DMS114 treated with DMSO at 0.1 percent for 48 hours (cell line): ENCODE results near the gene KCNT2.
"Not testable (repeated sequence)": the region's sequence is repeated elsewhere in the genome, so short reads cannot be mapped to it uniquely, and the experiment has no call there.

Experiments
- DNase-seq: peaks from one replicate; lab custom pipeline; 2025; ENCODE audit not compliant: unreplicated experiment; lab: John Stamatoyannopoulos, UW

Gene KCNT2

DNA sequence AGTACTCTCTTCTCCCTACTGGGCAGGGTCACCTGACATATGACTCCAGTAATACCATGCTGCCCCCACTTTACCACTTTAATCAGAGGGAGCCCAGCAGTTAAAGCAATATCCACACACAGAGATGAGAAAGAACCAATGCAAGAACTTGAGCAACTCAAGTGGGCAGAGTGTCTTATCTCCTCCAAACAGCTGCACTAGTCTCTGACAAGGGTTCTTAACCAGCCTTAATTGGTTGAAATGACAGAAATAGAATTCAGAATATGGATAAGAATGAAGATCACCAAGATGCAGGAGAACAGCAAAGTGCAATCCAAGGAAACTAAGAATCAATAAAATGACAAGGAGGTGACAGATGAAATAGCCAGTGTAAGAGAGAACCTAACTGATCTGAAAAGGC lies 91.0 kb downstream of the KCNT2 start:
- no peak for DNase-seq

DNA sequence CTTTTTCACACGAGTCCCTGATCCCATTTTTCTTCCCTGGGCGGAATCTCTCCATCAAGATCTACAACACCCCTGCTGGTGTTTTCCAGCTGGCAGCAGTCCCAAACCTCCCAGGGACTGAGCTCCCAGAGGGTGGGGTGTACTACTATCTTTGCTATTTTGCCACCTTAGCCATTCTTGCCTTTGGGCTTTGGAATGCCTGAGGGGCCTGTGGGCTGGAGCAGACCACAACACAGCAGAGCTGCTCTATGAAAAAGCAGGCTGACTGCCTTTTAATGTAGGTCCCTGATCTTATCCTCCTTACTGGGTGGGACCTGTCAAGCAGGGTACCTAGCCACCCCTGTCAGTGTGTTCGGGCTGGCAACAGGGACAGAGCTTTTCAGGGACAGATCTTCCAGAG lies 91.9 kb downstream of the KCNT2 start:
- no peak for DNase-seq

DNA sequence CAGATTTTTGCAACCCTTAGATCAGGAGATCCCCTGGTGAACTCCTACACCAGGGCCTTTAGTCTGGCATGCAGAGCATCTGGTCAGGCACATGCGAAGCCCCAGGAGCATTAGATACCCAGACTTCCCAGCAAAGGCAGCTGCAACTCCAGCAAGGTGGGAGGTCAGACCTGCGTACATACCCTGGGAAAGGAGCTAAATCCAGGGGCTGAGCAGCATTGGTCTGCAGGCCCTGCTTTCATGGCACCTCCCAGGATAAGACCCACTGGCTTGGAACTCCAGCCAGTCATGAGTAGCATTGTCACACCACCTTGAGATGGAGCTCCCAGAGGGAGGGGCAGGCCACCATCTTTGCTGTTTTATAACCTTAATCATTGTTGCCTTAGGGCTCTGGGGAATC lies 92.3 kb downstream of the KCNT2 start:
- no peak for DNase-seq

DNA sequence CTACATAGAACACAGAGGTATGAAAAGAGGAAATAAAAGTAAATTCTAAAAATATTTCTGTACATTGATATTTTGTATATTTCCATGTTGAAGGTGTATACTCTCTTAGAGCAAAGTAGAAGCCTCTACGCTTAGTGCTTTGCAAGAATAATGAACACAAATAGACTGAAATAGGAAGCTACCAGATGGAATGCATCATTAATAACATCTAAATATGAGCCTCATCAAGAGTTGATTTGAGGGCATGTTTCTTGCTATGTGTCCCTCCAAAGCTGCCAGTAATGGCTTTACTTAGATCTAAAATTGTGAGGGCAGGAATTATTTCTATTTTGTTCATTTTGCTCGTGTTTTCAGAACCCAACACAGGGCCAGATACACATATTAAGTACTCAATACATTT lies 94.4 kb downstream of the KCNT2 start:
- DNase-seq = no peak

DNA sequence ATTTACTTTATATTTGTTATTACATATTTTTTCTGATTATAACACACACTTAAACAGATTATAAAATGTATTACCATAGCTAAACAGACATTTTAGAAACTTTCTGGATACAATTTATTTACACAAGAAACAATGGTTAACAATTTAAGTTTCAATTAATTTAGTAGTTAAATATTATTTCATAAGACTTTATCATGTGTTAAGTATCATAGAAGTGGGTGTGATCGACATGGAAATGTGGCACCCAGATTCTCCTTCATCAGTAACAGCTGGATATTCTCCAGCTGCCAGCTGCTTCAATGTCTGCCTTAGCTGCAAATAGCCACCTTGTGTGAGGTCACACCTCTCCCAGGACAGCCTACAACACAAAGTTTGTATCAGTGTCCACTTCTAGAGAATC lies 97.8 kb downstream of the KCNT2 start:
- DNase-seq = no peak

DNA sequence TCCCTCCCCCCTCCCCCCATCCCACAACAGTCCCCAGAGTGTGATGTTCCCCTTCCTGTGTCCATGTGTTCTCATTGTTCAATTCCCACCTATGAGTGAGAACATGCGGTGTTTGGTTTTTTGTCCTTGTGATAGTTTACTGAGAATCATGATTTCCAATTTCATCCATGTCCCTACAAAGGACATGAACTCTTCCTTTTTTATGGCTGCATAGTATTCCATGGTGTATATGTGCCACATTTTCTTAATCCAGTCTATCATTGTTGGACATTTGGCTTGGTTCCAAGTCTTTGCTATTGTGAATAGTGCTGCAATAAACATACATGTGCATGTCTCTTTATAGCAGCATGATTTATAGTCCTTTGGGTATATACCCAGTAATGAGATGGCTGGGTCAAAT lies 104.0 kb downstream of the KCNT2 start:
- not testable (repeated sequence) for DNase-seq

DNA sequence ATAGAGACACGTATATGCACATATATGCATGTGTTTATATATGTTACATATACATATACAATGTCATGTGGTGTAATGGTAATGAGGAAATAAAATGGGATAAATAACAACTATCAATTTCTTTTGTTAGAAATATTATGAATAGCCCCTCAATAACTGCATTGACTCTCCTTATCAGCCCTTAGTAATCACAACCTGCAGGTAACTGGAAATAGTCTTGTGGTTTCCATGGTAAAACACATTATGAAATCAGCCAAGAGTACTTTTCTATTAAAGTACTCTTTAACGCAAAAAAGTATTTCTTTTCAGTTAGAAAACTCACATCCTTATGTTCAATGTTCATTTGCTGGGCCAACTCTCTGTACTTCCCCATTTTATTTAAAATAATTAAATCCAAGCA lies 105.8 kb downstream of the KCNT2 start:
- no peak for DNase-seq

DNA sequence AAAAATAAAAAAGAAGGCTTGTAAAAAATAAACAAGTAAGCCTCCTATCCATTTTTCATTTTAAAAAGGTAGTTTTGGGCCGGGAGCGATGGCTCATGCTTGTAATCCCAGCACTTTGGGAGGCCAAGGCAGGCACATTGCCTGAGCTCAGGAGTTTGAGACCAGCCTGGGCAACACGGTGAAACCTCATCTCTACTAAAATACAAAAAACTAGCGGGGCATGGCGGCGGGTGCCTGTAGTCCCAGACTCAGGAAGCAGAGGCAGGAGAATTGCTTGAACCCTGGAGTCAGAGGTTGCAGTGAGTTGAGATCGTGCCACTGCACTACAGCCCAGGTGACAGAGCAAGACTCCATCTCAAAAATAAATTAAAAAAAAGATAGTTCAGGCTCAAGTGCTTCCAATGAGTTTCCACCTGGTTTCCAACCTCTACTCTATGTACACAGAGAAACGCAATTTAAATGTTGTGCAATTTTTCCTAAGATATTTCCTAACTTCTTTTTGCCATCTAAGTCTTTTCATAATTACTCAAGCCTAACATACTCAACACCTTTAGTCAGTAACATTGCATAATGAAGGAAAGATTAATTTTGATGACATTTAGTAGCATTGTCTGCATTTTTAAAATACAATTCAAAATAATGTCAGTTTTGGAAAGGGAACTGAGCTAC lies 106.3 kb downstream of the KCNT2 start:
- no peak for DNase-seq

DNA sequence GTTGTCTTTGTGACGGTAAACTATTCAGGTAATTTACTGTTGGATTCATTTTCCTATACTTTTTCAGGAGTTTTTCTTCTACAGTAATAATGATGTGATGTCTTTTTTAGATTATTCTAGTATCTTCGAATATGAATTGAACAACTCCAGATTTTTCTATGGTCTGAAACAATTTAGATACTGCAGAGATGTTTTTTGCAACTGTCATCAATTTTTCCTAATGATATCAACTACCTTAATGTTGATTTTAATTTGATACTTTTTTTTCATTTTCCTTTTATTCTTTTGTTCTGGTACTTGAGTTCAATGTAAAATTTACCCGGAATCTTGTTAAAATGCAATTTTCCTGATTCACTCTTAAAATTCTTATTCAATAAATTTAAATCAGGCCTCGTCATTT lies 110.4 kb downstream of the KCNT2 start:
- DNase-seq = no peak

DNA sequence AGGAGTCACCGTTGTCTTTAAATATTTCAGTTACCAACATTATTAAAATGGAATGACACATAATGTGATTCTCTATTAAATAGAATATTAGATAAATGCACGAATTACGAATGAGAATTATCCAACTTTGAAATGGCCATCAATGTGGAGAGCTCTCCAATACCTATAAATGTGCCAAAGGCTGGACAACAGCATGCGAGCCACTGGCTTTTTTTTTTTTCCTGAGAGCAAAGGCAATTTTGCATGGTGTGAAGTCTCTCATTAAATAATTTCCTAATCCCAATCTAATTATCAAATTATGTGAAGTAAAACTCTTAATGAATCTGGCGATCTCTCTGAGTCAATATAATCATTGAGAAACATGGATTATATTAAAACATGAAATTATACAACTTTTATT lies 113.5 kb downstream of the KCNT2 start:
- DNase-seq = no peak

DNA sequence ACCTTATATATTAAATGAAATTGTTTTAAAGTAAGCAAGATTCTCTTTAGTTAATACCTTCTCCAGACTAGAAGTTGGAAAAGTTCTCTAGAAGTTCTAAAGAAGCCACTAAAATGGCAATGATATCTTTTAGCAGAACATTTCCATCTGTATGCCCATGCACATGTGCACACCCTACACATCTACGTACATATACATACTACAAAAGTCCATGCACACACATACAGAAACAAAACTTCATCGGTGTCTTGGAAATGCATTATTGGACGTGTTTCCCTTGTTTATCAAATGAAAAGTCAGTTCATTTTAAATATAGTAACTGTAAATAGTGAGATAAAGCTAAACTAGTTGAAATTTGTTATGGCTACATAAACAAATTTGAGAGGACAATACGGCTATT lies 114.4 kb downstream of the KCNT2 start:
- DNase-seq = no peak

DNA sequence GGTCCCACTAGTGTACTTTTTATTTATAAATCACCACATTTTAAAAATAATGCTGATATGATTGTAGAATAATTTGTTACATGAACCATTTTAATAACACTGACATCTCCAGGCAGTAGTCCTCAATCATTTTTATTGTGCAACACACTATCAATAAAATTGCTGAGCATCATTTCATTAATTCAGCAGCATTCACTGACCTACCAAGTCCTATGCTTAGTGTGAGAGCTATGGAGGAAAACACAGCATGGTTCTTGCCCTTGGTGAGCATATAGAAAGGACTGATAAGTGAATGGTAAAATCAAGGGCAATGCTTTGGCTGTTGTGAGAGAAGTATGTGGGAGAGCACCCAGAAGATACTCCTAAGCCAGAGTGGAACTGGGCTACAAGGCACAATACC lies 119.7 kb downstream of the KCNT2 start:
- no peak for DNase-seq

DNA sequence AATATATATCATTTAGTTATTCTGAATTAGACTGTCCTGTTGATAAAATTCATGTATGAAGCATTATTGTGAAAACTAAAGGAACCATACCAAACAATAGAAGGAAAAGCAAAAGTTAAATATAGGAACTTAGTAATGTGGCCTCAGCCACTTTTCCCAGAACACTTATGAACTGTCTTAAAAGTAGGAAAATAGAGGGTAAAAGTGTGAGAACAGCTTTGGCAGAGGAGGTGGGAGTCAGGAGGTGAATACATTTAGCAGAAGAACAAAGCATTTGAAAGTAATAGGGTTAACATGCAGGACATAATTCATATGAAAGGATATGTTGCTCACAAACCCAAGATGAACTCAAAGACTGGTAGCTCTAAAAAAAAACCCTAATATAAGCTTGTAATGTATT lies 121.9 kb downstream of the KCNT2 start:
- DNase-seq = no peak

DNA sequence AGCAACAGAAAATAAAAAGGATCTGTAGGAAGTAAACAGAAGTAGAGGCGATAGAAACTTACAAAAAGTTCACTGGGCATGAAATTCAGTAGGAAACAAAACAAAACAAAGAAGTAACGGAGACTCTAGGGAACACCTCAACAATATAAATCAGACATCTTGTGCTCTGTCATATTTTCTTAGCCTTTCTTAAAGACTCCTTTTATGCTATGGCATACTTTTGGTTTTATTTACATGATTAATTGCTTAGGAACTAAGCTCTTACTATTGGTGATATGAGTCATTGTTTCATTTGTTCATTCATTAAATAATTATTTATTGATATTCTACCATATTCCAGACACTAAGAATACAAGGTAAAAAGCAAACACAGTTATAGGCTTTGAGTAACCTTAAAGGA lies 126.6 kb downstream of the KCNT2 start:
- DNase-seq = no peak

DNA sequence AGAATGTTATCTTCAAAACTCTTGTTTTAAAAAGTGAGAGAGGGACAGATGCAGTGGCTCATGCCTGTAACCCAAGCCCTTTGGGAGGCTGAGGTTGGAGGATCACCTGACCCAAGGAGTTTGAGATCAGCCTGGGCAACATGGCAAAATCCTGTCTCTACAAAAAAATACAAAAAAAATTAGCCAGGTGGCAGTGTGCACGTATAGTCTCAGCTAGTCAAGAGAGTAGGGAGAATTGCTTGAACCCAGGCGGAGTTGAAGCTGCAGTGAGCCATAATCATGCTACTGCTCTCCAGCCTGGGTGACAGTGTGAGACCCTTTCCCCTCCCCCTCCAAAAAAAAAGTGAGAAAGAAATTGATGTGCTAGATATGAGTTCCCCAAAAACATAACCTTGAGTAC lies 131.0 kb downstream of the KCNT2 start:
- no peak for DNase-seq

DNA sequence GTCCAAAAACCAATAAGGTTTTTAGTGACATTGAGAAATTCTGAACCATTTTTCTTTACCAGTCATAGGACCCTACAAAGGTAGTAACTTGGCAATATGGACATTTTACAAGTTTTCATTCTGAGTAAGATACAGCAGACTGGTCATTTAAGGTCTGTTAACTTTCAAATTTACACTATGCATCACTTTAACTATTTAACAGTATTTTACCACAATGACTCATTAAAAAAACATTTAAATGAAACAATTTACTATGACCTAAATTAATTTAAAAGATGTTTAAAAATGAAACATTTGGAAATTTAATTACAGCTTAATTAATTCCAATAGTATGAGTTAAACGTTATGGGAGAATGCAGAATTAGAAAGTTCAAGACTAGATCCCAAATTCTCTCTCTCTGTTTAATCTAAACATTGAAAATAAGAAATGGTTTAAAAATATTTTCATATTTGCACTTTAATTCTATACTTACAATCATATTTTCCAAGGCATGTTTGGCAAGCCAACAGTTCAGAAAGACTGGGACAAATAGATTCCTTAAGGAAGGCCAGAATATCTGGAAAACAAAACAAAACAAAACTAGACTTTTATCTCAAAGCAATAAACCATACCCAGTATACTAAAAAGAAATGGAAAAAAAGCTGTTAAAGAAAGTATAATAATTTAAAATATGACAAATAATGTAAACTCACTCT lies 140.9 kb downstream of the KCNT2 start:
- no peak for DNase-seq

DNA sequence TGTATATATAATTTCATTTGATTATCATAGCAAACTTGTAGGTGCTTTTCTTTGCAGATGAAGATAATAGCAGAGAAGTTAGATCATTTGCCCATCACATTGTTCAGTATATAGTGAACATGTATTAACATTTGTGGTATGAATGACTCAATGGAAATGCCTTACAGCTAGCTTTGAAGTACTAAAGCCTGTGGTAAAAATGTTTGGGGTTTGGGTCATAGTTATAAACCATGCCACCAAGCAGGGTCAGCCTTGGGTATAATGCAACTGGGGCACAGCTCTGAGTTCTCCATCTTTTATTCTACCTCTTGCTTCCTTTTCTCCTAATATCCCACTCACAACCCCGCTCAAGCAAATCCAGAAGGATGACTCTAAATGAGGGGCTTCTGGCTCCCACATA lies 141.6 kb downstream of the KCNT2 start:
- DNase-seq = no peak

DNA sequence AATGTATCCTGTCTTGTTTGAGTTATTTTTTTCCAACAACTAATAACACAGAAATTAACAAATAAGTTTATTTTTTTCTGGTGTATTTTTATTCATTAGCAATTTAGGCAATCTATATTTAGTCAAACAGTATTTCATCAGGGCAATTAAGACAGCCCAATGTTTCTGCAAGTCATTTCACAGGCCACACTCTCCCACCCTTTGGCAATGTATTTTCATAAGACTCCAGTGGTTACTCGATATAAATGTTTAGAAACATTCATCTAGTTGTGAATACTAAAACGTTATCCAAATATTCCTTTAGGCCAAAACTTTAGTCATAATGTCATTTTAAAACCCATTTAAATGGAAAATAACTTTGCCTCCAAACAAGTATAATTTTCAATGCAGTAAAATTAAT lies 142.1 kb downstream of the KCNT2 start:
- DNase-seq = no peak

DNA sequence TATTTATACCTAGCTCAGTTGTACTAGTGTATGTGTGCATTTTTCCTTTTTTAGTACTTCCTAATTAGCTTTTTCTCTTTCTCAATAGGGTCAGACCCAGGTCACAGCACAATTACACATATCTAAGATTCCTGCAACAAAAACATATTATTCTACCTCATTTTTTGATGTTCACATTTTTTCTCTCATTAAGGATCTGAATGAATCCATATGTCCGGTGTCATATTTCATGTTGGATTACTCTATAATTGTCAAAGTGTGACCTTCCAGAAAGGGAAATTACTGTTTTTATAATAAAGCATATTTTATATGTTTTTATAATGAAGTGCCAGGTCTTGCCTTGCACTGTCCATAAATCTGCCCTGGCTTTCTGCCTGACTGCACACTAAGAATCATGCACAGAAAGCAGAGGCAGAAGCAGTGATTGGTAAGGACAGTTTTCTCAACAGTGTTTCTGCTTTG lies 143.7 kb downstream of the KCNT2 start:
- peak; percentile 22 for DNase-seq

DNA sequence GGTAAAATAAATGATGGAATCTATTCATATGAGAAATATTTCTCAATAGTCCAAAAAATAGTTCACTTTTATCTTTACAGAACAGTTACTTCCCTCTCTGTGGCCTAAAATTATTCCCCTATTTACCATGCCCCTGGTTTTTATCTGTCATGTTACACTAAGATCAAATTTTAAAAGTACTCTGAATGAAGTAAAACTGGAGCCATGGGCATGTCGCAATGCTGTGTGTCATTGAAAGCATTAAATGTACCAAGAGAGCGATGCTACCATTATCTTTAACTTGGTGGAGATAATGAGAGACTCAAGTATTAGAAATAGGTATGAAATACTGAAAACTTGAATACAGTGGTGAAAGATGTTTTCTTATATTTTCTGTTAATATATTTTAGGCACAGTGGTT lies 146.2 kb downstream of the KCNT2 start:
- DNase-seq = no peak

DNA sequence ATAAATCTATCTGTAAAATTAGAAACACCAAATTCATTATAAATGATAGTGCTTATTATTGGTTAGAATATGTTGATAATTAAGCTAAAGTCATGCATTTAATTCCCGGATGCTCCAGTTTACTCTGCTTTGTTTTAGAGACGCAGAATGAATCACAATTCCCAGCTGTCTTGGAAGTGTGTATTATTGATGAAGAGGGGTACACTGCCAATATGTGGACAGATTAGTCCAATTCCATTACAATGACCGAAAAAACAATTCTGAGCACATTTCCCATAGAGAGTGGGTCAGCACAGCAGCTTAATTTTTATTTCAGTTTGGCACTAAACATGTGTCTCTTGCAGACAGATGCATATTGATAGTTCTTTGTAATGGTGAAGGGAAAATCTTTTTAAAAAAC lies 146.7 kb downstream of the KCNT2 start:
- no peak for DNase-seq

DNA sequence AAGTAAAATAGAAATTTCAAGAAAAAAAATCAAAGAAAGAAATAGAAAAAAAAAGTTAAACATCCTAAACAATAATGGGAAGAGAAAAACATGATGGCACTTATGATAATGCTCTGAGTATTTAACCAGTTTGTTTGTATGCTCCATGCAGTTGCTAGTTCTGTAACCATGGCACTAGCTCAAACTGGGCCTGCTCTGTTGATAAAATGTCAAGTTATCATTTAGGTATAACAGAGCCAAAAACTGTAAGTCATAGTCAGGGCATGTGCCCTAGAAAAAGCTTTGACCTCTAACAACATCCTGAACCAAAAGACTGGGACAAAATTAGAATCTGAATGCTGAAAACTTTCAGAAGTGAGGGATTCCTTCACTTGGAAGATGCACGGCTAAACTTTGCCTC lies 148.9 kb downstream of the KCNT2 start:
- DNase-seq = no peak

DNA sequence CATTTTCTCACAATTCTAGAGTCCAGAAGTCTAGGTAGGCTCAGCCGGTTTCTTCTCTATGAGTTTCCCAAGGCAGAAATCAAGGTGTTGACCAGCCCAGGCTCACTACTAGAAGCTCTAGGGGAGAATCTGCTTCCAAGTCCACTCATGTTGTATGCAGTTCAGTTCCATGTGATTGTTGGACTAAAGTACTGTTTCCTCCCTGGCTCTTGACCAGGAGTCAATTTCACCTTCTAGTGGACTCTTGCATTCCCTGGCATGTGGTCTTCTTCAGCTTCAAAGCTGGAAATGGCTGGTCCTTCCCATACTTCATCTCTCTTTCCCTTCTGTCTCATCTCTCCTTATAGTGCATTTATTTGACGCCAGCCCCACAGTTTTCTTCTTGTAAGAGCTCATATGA lies 153.4 kb downstream of the KCNT2 start:
- DNase-seq = no peak
